Liver (tissue), 3 donors: ENCODE data around the gene CMTM6.
"Not testable (repeated sequence)": the region's sequence is repeated elsewhere in the genome, so short reads cannot be mapped to it uniquely, and the experiment has no call there.

Experiments used
- HNF4G ChIP-seq: IDR thresholded peaks from 2 replicates; pipeline ENCODE4 v1.6.1; 2016; ENCODE audit warnings: antibody characterized with exemption
- NR2F2 ChIP-seq: IDR thresholded peaks from 2 replicates; pipeline ENCODE4 v1.6.1; 2016; ENCODE audit warnings: antibody characterized with exemption
- TAF1 ChIP-seq: conservative IDR thresholded peaks from 2 replicates; pipeline ENCODE4 v1.6.1; 2016; ENCODE audit warnings: antibody characterized with exemption, mild to moderate bottlenecking
- YY1 ChIP-seq: IDR thresholded peaks from 2 replicates; pipeline ENCODE4 v1.6.1; 2016; ENCODE audit warnings: antibody characterized with exemption, mild to moderate bottlenecking
- TF ChIP-seq, protein P1 (sequence below): fragments of 150-350 bp; IDR thresholded peaks from 2 replicates; pipeline ENCODE4 v1.5.1; 2017; ENCODE audit warnings: improper control_type of control experiment, low read depth, low read length; ENCODE audit not compliant: missing input control
- TF ChIP-seq, protein P2 (sequence below): IDR thresholded peaks from 2 replicates; pipeline ENCODE4 v1.6.1; 2016; ENCODE audit warnings: antibody characterized with exemption, mild to moderate bottlenecking
- donor health status: healthy.
- donor health status: healthy.

DNA sequence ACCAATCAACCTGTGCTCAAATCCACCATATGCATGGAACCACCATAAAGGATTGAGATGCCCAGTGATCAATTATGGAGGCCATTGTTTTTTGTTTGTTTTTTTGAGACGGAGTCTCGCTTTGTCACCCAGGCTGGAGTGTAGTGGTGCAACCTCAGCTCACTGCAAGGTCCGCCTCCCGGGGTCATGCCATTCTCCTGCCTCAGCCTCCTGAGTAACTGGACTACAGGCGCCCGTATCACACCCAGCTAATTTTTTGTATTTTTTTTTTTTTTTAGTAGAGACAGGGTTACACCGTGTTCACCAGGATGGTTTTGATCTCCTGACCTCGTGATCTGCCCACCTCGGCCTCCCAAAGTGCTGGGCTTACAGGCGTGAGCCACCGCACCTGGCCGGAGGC lies 30.5 kb downstream of the CMTM6 start:
- TF ChIP-seq, protein P1, sequence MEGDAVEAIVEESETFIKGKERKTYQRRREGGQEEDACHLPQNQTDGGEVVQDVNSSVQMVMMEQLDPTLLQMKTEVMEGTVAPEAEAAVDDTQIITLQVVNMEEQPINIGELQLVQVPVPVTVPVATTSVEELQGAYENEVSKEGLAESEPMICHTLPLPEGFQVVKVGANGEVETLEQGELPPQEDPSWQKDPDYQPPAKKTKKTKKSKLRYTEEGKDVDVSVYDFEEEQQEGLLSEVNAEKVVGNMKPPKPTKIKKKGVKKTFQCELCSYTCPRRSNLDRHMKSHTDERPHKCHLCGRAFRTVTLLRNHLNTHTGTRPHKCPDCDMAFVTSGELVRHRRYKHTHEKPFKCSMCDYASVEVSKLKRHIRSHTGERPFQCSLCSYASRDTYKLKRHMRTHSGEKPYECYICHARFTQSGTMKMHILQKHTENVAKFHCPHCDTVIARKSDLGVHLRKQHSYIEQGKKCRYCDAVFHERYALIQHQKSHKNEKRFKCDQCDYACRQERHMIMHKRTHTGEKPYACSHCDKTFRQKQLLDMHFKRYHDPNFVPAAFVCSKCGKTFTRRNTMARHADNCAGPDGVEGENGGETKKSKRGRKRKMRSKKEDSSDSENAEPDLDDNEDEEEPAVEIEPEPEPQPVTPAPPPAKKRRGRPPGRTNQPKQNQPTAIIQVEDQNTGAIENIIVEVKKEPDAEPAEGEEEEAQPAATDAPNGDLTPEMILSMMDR, result not testable (repeated sequence)
- not testable (repeated sequence) for TF ChIP-seq NR2F2, TAF1, YY1, HNF4G
- TF ChIP-seq, protein P2, sequence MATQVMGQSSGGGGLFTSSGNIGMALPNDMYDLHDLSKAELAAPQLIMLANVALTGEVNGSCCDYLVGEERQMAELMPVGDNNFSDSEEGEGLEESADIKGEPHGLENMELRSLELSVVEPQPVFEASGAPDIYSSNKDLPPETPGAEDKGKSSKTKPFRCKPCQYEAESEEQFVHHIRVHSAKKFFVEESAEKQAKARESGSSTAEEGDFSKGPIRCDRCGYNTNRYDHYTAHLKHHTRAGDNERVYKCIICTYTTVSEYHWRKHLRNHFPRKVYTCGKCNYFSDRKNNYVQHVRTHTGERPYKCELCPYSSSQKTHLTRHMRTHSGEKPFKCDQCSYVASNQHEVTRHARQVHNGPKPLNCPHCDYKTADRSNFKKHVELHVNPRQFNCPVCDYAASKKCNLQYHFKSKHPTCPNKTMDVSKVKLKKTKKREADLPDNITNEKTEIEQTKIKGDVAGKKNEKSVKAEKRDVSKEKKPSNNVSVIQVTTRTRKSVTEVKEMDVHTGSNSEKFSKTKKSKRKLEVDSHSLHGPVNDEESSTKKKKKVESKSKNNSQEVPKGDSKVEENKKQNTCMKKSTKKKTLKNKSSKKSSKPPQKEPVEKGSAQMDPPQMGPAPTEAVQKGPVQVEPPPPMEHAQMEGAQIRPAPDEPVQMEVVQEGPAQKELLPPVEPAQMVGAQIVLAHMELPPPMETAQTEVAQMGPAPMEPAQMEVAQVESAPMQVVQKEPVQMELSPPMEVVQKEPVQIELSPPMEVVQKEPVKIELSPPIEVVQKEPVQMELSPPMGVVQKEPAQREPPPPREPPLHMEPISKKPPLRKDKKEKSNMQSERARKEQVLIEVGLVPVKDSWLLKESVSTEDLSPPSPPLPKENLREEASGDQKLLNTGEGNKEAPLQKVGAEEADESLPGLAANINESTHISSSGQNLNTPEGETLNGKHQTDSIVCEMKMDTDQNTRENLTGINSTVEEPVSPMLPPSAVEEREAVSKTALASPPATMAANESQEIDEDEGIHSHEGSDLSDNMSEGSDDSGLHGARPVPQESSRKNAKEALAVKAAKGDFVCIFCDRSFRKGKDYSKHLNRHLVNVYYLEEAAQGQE, result not testable (repeated sequence)
